ENCODE measurements around the gene IL25.

GRCh38 chr14:23385642-23386265, 13.1 kb downstream of the IL25 start:
- TF ChIP-seq EZH2 (IDR thresholded peaks at IDR 0.05; ENCODE audit: borderline replicate concordance, low read length), result no peak
- no peak for TF ChIP-seq CTCF (IDR thresholded peaks at IDR 0.05; ENCODE audit: low read length)

Measured in OCI-LY1 (cell line).